Adrenal gland (tissue), 12 donors: ENCODE measurements around the gene EXD3. TPM values are rescaled to one million over a fixed set of nuclear protein-coding genes. Genes with fewer than 3 reads are reported as not detected.

Experiments used
- DNase-seq, 7 donors: peaks; one replicate each; pipeline ENCODE4 v3.0.0-alpha.2; 2019 to 2020
- H3K27ac ChIP-seq, 5 donors: fragments of 200-600 bp; sonication (generic) in 4 of 5; 1 replicate in 3 of 5; 2 replicates in 2 of 5; pipeline versions ENCODE4 v1.5.1 to v1.8.0; 2016 to 2020; ENCODE audit warnings: mild to moderate bottlenecking in 1 of 5
- H3K27me3 ChIP-seq: fragments of 200-600 bp; 2 replicates; pipeline ENCODE4 v1.8.0; 2021
- H3K36me3 ChIP-seq, 2 donors: fragments of 200-600 bp; replicated peaks in 1 of 2; 1 replicate in 1 of 2; 2 replicates in 1 of 2; pipeline versions ENCODE4 v1.5.1 to v1.8.0; 2018 to 2022
- H3K4me1 ChIP-seq, 2 donors: fragments of 200-600 bp; replicated peaks in 1 of 2; 1 replicate in 1 of 2; 2 replicates in 1 of 2; pipeline versions ENCODE4 v1.5.1 to v1.8.0; 2018 to 2021
- H3K4me3 ChIP-seq, 4 donors: fragments of 200-600 bp; sonication (generic) in 3 of 4; one replicate each; pipeline ENCODE4 v1.5.1; 2016 to 2018
- H3K9me3 ChIP-seq, 3 donors: fragments of 200-600 bp; sonication (generic) in 1 of 3; replicated peaks in 1 of 3; 1 replicate in 2 of 3; 2 replicates in 1 of 3; pipeline versions ENCODE4 v1.5.1 to v1.8.0; 2016 to 2021
- CTCF ChIP-seq, 6 experiments: fragments of 450-650 bp in 4 of 6; fragments of 200-600 bp in 2 of 6; sonication (generic) in 1 of 6; IDR thresholded peaks; 1 replicate in 5 of 6; 2 replicates in 1 of 6; pipeline versions ENCODE4 v1.5.1 to v1.8.0; 2016 to 2021; ENCODE audit warnings: antibody characterized with exemption in 6 of 6, mild to moderate bottlenecking in 2 of 6, moderate library complexity in 1 of 6
- POLR2A ChIP-seq, 2 donors: fragments of 450-650 bp; IDR thresholded peaks; one replicate each; pipeline ENCODE4 v1.6.1; 2017; ENCODE audit warnings: antibody characterized with exemption in 2 of 2, mild to moderate bottlenecking in 2 of 2, moderate library complexity in 1 of 2
- WGBS, 4 donors: extraction: QIAGEN DNeasy Blood & Tissue Kit in 2 of 4; methylation state at CpG; one replicate each; pipeline versions ENCODE4 v1.1.5 to v1.1.7; 2013 to 2017; 5-methylcytosine and 5-hydroxymethylcytosine counted together
- intact Hi-C, 2 donors: fragments of 100-400 bp; cut with DNase I; formaldehyde crosslinking; loops; one replicate each; pipeline versions ENCODE4 v1.14.1 to v1.15.0; 2022 to 2023
- polyA plus RNA-seq, 3 donors: library from polyadenylated mRNA; stranded (reverse); fragments of 200-250 nt in 2 of 3; fragments of 350-450 nt in 1 of 3; fragmentation: Illumina TruSeq in 1 of 3; extraction: RNeasy Lipid Tissue Mini Kit (QIAGEN cat#74804) in 1 of 3; gene quantifications; one replicate each; pipeline ENCODE4 v1.2.3, GENCODE V29; 2013 to 2014
- total RNA-seq, 9 donors: library from RNA; depleted of rRNA in 4 of 9; stranded (reverse); fragments of >200 nt in 4 of 9; fragments of 120-200 nt in 1 of 9; fragmentation: NEBNext Ultra II Directional in 1 of 9; extraction: Animal tissue kit (Norgen Biotek cat#: 25700) in 1 of 9; gene quantifications; one replicate each; pipeline versions ENCODE4 v1.1.0 to v1.2.4, GENCODE V29; 2013 to 2023
- donor health status: healthy with polysubstance abuse.
- donor health status: Bipolar disorder and iron deficiency.
- donor health status: DM: yes; HTN: yes; CAD: no.
- donor health status: DM: no; HTN: no; CAD: no.
- donor health status: DM: no; HTN: no; CAD: no.
- donor health status: DM: yes; HTN: yes; CAD: no.

The EXD3 gene
- total and polyA plus RNA-seq, 12 donors: 1.2 to 111 (median 23.9) TPM

DNA sequence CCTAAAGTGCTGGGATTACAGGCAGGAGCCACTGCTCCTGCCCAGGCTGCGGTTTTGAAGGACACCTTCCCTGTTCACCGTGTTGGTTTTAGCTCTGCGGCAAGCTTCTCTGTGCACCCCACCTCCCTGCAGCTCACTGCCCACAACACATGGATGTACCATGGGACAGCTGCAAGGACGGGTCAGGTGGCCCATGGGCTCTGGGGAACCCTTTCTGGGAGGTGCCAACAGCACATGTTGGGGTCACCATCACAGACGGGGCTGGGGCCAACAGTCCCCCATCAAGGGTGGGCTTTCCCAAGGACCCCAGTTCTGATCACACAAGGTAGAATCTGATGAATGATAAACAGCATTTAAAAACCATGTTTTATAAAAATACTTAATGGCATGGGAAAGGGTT, 7.5 kb downstream of the EXD3 start:
- no peak for DNase-seq
- no peaks in the 10 kb centered on the region for H3K9me3 ChIP-seq
- H3K27ac ChIP-seq: no peak overlapping the region
- H3K4me3 ChIP-seq: no peak overlapping the region
- TF ChIP-seq CTCF (IDR thresholded peaks at IDR 0.05) (no peak), POLR2A (IDR thresholded peaks at IDR 0.05) (no peak)
- 85 to 90% (median 87%) methylated on average over 3 to 5 of the region's 5 CpGs for WGBS, 4 donors
- H3K27me3 ChIP-seq: no peaks in the 10 kb centered on the region
- H3K4me1 ChIP-seq: peaks cover 16 to 17% of the 10 kb centered on the region in 2 donors
- H3K36me3 ChIP-seq: no peaks in the 10 kb centered on the region
- intact Hi-C loops: no loop called here

DNA sequence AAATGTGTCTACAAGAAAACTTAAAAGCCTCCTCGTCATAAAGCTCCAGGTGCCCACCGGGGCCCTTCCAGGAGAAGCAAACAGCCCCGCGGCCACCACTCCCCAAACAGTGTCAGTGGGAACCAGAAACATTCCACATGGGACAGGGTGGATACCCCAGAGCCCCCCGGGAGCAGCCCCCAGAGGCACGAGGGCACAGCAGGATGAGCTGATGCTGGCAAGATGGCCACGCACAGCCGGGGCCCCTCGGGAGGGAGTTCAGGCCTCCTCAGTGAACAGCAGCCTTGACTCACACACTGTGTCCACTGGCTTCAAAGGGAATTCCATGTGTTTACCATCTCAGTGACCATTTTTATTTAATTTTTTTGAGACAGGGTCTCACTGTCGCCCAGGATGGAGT, 10.5 kb downstream of the EXD3 start:
- no peak for TF ChIP-seq POLR2A (IDR thresholded peaks at IDR 0.05)
- TF ChIP-seq CTCF (IDR thresholded peaks at IDR 0.05): no peak
- H3K27me3 ChIP-seq: no peaks in the 10 kb centered on the region
- peaks cover 20% of the 10 kb centered on the region in 2 donors for H3K4me1 ChIP-seq
- DNase-seq: no peak
- no peaks in the 10 kb centered on the region for H3K36me3 ChIP-seq
- no peaks in the 10 kb centered on the region for H3K9me3 ChIP-seq
- WGBS, 4 donors: 72 to 88% (median 78%) methylated on average over 6 to 10 of the region's 10 CpGs
- peak overlapping the region in 2 of 5 donors; percentile 41 to 67 for H3K27ac ChIP-seq
- H3K4me3 ChIP-seq: no peak overlapping the region
- intact Hi-C loops: no loop called here

GRCh38 chr9:137411645-137412380, 11.1 kb downstream of the EXD3 start:
- 14 to 24% (median 16%) methylated on average over 8 to 30 of the region's 30 CpGs for WGBS, 4 donors
- Histone ChIP-seq H3K27ac (peak overlapping the region; percentile 30 to 95 (median 67)), H3K36me3 (no peaks in the 10 kb centered on the region), H3K4me1 (peaks cover 24 to 26% of the 10 kb centered on the region in 2 donors), H3K27me3 (no peaks in the 10 kb centered on the region), H3K4me3 (peak overlapping the region in 1 of 4 donors; percentile 35), H3K9me3 (no peaks in the 10 kb centered on the region)
- TF ChIP-seq POLR2A (IDR thresholded peaks at IDR 0.05): no peak
- no peak for TF ChIP-seq CTCF (IDR thresholded peaks at IDR 0.05)
- peak; percentile 80 to 95 (median 94) for DNase-seq
- intact Hi-C loops: no loop called here

DNA sequence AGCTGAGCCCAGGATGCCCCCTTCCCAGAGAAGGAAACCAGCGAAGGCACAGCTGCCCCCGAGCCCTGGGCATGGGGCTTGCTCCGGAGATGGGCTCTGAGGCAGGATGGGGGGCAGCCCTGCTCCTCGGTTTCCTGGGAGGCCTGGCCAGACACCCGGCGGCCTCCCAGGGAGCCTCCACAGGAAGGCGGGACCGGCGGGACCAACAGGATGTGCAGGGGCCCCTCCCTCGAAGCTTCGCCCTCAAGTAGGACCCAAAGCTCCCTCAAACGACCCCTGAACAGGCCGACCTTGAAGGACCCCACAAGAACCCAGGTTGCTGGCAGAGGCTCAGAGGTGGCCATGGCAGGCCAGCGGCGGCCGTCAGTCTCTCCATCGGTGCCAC, 11.7 kb downstream of the EXD3 start:
- TF ChIP-seq CTCF (IDR thresholded peaks at IDR 0.05) (no peak), POLR2A (IDR thresholded peaks at IDR 0.05) (no peak)
- Histone ChIP-seq H3K9me3 (no peaks in the 10 kb centered on the region), H3K27me3 (no peaks in the 10 kb centered on the region), H3K4me1 (peaks cover 28 to 32% of the 10 kb centered on the region in 2 donors), H3K27ac (peak overlapping the region in 1 of 5 donors; percentile 95), H3K36me3 (no peaks in the 10 kb centered on the region), H3K4me3 (peak overlapping the region in 1 of 4 donors; percentile 22)
- DNase-seq: no peak
- intact Hi-C loops: no loop called here
- 27 to 45% (median 35%) methylated on average over 7 to 17 of the region's 17 CpGs; no CpG with 5 or more reads in 1 of the 4 donors for WGBS, 4 donors
